HepG2 (cell line): Measurements from ENCODE around the gene ACTN1. TPM values are rescaled to one million over a fixed set of nuclear protein-coding genes. Genes with fewer than 3 reads are reported as not detected.
A peak's percentile ranks its signal among the peaks of the same experiment; 100 is the strongest.

Source experiments
- AKAP8 ChIP-seq: sonication (generic); formaldehyde crosslinking; IDR thresholded peaks from 2 replicates; pipeline ENCODE4 v1.5.1; 2020; ENCODE audit warnings: mild to moderate bottlenecking, missing genetic modification reagents
- FOXA3 ChIP-seq: IDR thresholded peaks from 2 replicates; pipeline ENCODE4 v1.6.1; 2016; ENCODE audit warnings: missing genetic modification reagents, missing compliant biosample characterization
- GATAD1 ChIP-seq: IDR thresholded peaks from 2 replicates; pipeline ENCODE4 v1.6.1; 2016; ENCODE audit warnings: missing genetic modification reagents, missing compliant biosample characterization
- HIC2 ChIP-seq: sonication (generic); formaldehyde crosslinking; IDR thresholded peaks from 2 replicates; pipeline ENCODE4 v1.9.0; 2022; ENCODE audit warnings: low read depth, missing genetic modification reagents
- KDM2A ChIP-seq: sonication (generic); formaldehyde crosslinking; IDR thresholded peaks from 2 replicates; pipeline ENCODE4 v1.4.0; 2020; ENCODE audit warnings: low read depth, missing genetic modification reagents, borderline replicate concordance
- THYN1 ChIP-seq: sonication (generic); formaldehyde crosslinking; IDR thresholded peaks from 2 replicates; pipeline ENCODE4 v1.8.1; 2023; ENCODE audit warnings: low read depth, mild to moderate bottlenecking, moderate library complexity, missing genetic modification reagents, borderline replicate concordance
- ZNF17 ChIP-seq: sonication (generic); formaldehyde crosslinking; IDR thresholded peaks from 2 replicates; pipeline ENCODE4 v1.5.0; 2020; ENCODE audit warnings: mild to moderate bottlenecking, missing genetic modification reagents
- ZNF33B ChIP-seq: sonication (generic); formaldehyde crosslinking; IDR thresholded peaks from 2 replicates; pipeline ENCODE4 v1.5.1; 2020; ENCODE audit warnings: mild to moderate bottlenecking, missing genetic modification reagents
- ZNF629 ChIP-seq: sonication (generic); formaldehyde crosslinking; conservative IDR thresholded peaks from 2 replicates; pipeline ENCODE4 v1.5.0; 2020; ENCODE audit warnings: missing genetic modification reagents
- ZNF772 ChIP-seq: sonication (generic); formaldehyde crosslinking; IDR thresholded peaks from 2 replicates; pipeline ENCODE4 v1.5.0; 2020; ENCODE audit warnings: mild to moderate bottlenecking, missing genetic modification reagents
- ZZZ3 ChIP-seq: sonication (generic); formaldehyde crosslinking; IDR thresholded peaks from 2 replicates; pipeline ENCODE4 v1.4.0; 2020; ENCODE audit warnings: missing genetic modification reagents, mild to moderate bottlenecking, borderline replicate concordance
- polyA plus RNA-seq, 8 experiments: library from polyadenylated mRNA; depleted of rRNA in 3 of 8; stranded (reverse) in 7 of 8; unstranded in 1 of 8; fragments of >200 nt; fragmentation: Illumina TruSeq in 4 of 8; extraction: Trizol in 4 of 8; gene quantifications; 2 replicates each; pipeline versions ENCODE4 v1.2.1 to v1.2.3, GENCODE V29; 2011 to 2016; ENCODE audit warnings: low read depth in 4 of 8, missing spikeins in 1 of 8, mixed read lengths in 1 of 8; ENCODE audit not compliant: insufficient read depth in 1 of 8
- total RNA-seq, 5 experiments: library from RNA; depleted of rRNA; stranded (reverse); fragments of >200 nt; fragmentation: Illumina TruSeq; extraction: Trizol; gene quantifications; 2 replicates each; pipeline ENCODE4 v1.2.3, GENCODE V29; 2016; ENCODE audit warnings: low read depth in 1 of 5
- TF ChIP-seq, protein P1 (sequence below): sonication (generic); formaldehyde crosslinking; IDR thresholded peaks from 2 replicates; pipeline ENCODE4 v1.4.0; 2020; ENCODE audit warnings: missing genetic modification reagents
- TF ChIP-seq, protein P2 (sequence below): fragments of 450-650 bp; IDR thresholded peaks from 2 replicates; pipeline ENCODE4 v1.6.1; 2017
- TF ChIP-seq, protein P3 (sequence below): IDR thresholded peaks from 2 replicates; pipeline ENCODE4 v1.6.1; 2016; ENCODE audit warnings: low read depth, missing genetic modification reagents, missing compliant biosample characterization
- TF ChIP-seq, protein P4 (sequence below): sonication (generic); formaldehyde crosslinking; IDR thresholded peaks from 2 replicates; pipeline ENCODE4 v1.4.0; 2020; ENCODE audit warnings: mild to moderate bottlenecking, missing genetic modification reagents, borderline replicate concordance

Gene ACTN1
- total and polyA plus RNA-seq, 2 of the 13 experiments (the other 11 are each of a cell fraction or from before 2014, with no cell fraction given): 58.6 to 162 TPM

DNA sequence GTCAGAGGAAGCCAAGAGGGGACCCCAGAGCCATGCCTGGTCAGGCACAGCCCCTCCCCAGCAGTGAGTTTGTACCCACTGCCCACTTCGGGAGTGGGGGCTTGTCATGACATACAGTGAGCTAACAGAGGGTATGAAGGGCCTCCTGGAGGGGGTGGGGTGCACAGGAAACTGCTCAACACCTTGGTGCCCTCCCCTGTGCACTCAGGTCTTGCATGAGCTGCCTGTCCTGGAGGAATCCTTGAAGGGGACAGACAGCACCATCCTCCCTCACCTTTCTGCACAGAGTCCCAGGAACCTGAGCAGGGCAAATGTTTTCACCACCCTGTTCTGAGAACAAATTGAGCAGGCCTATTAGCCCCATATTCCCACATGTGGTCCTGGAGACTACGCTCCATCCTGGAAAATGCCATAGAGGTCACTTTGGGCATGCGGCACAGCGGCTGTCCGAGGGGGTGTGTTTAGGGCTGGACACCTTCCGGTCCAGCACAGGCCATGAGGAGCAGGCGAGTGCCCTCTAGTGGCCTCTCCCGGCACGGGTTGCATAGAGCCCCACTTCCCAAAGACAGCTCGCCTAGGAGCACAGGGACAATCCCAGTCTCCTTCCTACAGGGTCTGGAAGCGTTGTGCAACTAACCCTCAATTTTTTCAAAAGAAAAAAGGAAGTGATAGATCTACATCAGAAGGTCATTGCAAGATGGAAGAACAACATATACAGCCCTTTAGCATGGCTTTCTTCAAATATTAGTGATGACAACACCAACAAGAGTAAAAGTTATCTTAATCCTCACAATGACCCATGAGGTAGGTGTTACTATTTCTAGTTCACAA lies 154.4 kb downstream of the ACTN1 start (continued):
- TF ChIP-seq, protein P1, sequence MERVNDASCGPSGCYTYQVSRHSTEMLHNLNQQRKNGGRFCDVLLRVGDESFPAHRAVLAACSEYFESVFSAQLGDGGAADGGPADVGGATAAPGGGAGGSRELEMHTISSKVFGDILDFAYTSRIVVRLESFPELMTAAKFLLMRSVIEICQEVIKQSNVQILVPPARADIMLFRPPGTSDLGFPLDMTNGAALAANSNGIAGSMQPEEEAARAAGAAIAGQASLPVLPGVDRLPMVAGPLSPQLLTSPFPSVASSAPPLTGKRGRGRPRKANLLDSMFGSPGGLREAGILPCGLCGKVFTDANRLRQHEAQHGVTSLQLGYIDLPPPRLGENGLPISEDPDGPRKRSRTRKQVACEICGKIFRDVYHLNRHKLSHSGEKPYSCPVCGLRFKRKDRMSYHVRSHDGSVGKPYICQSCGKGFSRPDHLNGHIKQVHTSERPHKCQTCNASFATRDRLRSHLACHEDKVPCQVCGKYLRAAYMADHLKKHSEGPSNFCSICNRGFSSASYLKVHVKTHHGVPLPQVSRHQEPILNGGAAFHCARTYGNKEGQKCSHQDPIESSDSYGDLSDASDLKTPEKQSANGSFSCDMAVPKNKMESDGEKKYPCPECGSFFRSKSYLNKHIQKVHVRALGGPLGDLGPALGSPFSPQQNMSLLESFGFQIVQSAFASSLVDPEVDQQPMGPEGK (CRISPR knock-in tag): peak; percentile 79
- TF ChIP-seq KDM2A (CRISPR knock-in tag): peak; percentile 87
- no peak for TF ChIP-seq ZNF17
- no peak for TF ChIP-seq ZNF33B
- peak; percentile 41; the same call in 1 of the 2 replicates for TF ChIP-seq ZNF629 (CRISPR knock-in tag)
- TF ChIP-seq AKAP8 (CRISPR knock-in tag): no peak
- TF ChIP-seq THYN1 (CRISPR knock-in tag): no peak
- TF ChIP-seq ZNF772 (CRISPR knock-in tag): 0 out of 2 replicates have a peak, but pooled peaks have one; percentile 43
- TF ChIP-seq, protein P2, sequence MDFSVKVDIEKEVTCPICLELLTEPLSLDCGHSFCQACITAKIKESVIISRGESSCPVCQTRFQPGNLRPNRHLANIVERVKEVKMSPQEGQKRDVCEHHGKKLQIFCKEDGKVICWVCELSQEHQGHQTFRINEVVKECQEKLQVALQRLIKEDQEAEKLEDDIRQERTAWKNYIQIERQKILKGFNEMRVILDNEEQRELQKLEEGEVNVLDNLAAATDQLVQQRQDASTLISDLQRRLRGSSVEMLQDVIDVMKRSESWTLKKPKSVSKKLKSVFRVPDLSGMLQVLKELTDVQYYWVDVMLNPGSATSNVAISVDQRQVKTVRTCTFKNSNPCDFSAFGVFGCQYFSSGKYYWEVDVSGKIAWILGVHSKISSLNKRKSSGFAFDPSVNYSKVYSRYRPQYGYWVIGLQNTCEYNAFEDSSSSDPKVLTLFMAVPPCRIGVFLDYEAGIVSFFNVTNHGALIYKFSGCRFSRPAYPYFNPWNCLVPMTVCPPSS: no peak
- peak; percentile 61 for TF ChIP-seq FOXA3
- TF ChIP-seq, protein P3, sequence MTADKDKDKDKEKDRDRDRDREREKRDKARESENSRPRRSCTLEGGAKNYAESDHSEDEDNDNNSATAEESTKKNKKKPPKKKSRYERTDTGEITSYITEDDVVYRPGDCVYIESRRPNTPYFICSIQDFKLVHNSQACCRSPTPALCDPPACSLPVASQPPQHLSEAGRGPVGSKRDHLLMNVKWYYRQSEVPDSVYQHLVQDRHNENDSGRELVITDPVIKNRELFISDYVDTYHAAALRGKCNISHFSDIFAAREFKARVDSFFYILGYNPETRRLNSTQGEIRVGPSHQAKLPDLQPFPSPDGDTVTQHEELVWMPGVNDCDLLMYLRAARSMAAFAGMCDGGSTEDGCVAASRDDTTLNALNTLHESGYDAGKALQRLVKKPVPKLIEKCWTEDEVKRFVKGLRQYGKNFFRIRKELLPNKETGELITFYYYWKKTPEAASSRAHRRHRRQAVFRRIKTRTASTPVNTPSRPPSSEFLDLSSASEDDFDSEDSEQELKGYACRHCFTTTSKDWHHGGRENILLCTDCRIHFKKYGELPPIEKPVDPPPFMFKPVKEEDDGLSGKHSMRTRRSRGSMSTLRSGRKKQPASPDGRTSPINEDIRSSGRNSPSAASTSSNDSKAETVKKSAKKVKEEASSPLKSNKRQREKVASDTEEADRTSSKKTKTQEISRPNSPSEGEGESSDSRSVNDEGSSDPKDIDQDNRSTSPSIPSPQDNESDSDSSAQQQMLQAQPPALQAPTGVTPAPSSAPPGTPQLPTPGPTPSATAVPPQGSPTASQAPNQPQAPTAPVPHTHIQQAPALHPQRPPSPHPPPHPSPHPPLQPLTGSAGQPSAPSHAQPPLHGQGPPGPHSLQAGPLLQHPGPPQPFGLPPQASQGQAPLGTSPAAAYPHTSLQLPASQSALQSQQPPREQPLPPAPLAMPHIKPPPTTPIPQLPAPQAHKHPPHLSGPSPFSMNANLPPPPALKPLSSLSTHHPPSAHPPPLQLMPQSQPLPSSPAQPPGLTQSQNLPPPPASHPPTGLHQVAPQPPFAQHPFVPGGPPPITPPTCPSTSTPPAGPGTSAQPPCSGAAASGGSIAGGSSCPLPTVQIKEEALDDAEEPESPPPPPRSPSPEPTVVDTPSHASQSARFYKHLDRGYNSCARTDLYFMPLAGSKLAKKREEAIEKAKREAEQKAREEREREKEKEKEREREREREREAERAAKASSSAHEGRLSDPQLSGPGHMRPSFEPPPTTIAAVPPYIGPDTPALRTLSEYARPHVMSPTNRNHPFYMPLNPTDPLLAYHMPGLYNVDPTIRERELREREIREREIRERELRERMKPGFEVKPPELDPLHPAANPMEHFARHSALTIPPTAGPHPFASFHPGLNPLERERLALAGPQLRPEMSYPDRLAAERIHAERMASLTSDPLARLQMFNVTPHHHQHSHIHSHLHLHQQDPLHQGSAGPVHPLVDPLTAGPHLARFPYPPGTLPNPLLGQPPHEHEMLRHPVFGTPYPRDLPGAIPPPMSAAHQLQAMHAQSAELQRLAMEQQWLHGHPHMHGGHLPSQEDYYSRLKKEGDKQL (CRISPR knock-in tag): 0 out of 2 replicates have a peak, but pooled peaks have one; percentile 28
- TF ChIP-seq, protein P4, sequence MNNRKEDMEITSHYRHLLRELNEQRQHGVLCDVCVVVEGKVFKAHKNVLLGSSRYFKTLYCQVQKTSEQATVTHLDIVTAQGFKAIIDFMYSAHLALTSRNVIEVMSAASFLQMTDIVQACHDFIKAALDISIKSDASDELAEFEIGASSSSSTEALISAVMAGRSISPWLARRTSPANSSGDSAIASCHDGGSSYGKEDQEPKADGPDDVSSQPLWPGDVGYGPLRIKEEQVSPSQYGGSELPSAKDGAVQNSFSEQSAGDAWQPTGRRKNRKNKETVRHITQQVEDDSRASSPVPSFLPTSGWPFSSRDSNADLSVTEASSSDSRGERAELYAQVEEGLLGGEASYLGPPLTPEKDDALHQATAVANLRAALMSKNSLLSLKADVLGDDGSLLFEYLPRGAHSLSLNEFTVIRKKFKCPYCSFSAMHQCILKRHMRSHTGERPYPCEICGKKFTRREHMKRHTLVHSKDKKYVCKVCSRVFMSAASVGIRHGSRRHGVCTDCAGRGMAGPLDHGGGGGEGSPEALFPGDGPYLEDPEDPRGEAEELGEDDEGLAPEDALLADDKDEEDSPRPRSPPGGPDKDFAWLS (CRISPR knock-in tag): no peak
- peak; percentile 81; the same call in 1 of the 2 replicates for TF ChIP-seq HIC2
- no peak; the same call in 1 of the 2 replicates for TF ChIP-seq ZZZ3 (CRISPR knock-in tag)
- peak; percentile 97 for TF ChIP-seq GATAD1
